LNCaP clone FGC (cell line): ENCODE results near the gene IL17REL.

Experiments
- DNase-seq: peaks from one replicate; pipeline ENCODE4 v3.0.0-alpha.2; 2011; ENCODE audit warnings: low read depth
- H3K4me3 ChIP-seq: 2 replicates; pipeline ENCODE4 v1.5.1; 2011; ENCODE audit warnings: mild to moderate bottlenecking, low read depth, low read length, control low read depth
- TF ChIP-seq, protein P1 (sequence below): IDR thresholded peaks from 2 replicates; pipeline ENCODE4 v1.5.1; 2012; ENCODE audit warnings: mild to moderate bottlenecking; ENCODE audit not compliant: control insufficient read depth, insufficient read depth; ENCODE audit errors: extremely low read depth

IL17REL gene

DNA sequence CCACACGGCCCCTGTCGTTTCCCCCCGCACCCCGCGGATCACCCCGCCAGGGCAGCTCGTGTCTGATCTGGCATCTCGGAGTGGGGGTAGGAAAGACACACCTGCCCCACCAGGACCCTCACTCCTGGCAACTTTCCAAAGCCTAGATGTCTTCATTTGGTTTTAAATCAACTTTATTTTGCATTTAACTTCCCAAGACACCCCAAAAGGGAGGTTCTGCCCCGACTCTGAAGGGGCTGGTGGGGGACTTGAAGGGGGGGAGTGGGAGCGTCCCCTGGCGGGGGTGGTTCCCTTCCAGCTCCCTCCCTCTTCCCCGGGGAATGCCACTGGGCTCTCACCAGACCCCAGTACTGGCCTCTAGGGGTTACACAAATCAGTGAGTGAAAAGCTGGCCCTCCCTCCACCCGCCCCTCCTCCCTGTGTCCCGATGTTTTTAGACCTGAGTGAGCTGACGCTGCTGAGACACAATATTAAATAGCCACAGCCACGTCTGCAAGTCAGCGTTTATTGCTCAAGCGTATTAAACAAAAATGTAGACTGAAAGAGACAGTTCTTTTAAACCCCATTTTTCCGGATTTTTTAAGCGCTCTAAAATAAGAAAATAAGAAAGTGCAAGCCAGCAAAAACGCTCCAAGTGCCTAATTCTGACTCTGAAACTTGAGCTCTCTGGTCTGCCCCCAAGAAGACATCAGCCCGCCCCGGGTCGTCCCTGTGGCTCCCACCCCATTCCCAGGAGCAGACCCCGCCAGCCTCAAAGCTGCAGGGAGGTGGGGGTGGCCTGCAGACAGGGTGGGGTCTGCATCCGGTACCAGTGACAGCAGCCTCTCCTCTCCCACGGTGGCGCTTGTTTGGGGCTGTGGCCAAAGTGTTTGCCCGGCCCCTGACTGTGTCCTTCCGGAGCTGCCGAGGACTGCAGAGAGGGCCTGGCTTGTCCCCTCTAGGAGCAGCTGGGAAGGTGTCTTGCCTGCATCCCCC, 46.6 kb upstream of the IL17REL start:
- TF ChIP-seq, protein P1, sequence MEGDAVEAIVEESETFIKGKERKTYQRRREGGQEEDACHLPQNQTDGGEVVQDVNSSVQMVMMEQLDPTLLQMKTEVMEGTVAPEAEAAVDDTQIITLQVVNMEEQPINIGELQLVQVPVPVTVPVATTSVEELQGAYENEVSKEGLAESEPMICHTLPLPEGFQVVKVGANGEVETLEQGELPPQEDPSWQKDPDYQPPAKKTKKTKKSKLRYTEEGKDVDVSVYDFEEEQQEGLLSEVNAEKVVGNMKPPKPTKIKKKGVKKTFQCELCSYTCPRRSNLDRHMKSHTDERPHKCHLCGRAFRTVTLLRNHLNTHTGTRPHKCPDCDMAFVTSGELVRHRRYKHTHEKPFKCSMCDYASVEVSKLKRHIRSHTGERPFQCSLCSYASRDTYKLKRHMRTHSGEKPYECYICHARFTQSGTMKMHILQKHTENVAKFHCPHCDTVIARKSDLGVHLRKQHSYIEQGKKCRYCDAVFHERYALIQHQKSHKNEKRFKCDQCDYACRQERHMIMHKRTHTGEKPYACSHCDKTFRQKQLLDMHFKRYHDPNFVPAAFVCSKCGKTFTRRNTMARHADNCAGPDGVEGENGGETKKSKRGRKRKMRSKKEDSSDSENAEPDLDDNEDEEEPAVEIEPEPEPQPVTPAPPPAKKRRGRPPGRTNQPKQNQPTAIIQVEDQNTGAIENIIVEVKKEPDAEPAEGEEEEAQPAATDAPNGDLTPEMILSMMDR: no peak
- DNase-seq: no peak
- H3K4me3 ChIP-seq: no peak overlapping the region

- H3K4me3 ChIP-seq: no peak within 1 kb of the TSS
- no peak for DNase-seq
- TF ChIP-seq, protein P1: no peak
Observed at GRCh38 chr22:50058061-50058905, 45.7 kb upstream of the IL17REL start, which contains the start of gene TTLL8. Gene TTLL8 (minus strand): TSS chr22:50058298.

GRCh38 chr22:50057278-50058060, 44.9 kb upstream of the IL17REL start:
- no peak overlapping the region for H3K4me3 ChIP-seq
- TF ChIP-seq, protein P1: no peak

GRCh38 chr22:50056214-50056972, 43.8 kb upstream of the IL17REL start:
- TF ChIP-seq, protein P1: no peak
- no peak overlapping the region for H3K4me3 ChIP-seq
- DNase-seq: no peak

More at GRCh38 chr22:50057278-50058060, 44.9 kb upstream of the IL17REL start:
- no peak for DNase-seq

DNA sequence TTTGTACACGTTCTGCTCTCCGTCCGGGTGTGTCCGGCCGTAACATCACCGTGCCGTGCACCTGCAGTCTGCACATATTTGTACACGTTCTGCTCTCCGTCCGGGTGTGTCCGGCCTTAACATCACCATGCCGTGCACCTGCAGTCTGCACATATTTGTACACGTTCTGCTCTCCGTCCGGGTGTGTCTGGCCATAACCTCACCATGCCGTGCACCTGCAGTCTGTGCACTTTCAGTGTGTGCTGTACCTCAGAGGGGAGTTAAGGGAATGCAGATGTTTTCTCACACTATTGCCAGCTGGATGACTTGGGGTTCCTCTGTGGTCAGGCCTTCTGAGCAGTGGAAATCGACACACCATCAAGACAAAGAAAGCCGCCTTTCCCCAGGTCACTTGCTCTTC, 41.3 kb upstream of the IL17REL start:
- DNase-seq: no peak
- TF ChIP-seq, protein P1: no peak
- H3K4me3 ChIP-seq: no peak overlapping the region
